Keratinocyte (primary cell): ENCODE data around the gene MOV10L1. TPM values are rescaled to one million over a fixed set of nuclear protein-coding genes. Genes with fewer than 3 reads are reported as not detected.

Source experiments
- DNase-seq: peaks from one replicate; pipeline ENCODE4 v3.0.0-alpha.2; 2011; ENCODE audit warnings: low read depth, missing footprints, low spot score
- FAIRE-seq: peaks from 2 replicates; lab custom pipeline; 2011; peaks lifted over from hg19 to GRCh38; lab: Jason Lieb, UNC
- H2AFZ ChIP-seq: 2 replicates; pipeline ENCODE4 v1.6.0; 2012; ENCODE audit warnings: low read length, control low read depth, inconsistent platforms; ENCODE audit not compliant: control insufficient read depth
- H3K27ac ChIP-seq: 2 replicates; pipeline ENCODE4 v1.5.1; 2011; ENCODE audit warnings: low read length; ENCODE audit not compliant: control insufficient read depth, insufficient read depth
- H3K27me3 ChIP-seq: 3 replicates; pipeline ENCODE4 v1.6.0; 2011; ENCODE audit warnings: low read length; ENCODE audit not compliant: control insufficient read depth, insufficient read depth; ENCODE audit errors: extremely low read depth
- H3K36me3 ChIP-seq, 2 experiments: 2 replicates in 1 of 2; 3 replicates in 1 of 2; pipeline ENCODE4 v1.5.1; 2011; ENCODE audit warnings: low read length in 2 of 2, mild to moderate bottlenecking in 1 of 2; ENCODE audit not compliant: control insufficient read depth in 2 of 2, insufficient read depth in 2 of 2; ENCODE audit errors: extremely low read depth in 1 of 2
- H3K4me1 ChIP-seq: 3 replicates; pipeline ENCODE4 v1.5.1; 2011; ENCODE audit warnings: low read length; ENCODE audit not compliant: control insufficient read depth, insufficient read depth; ENCODE audit errors: extremely low read depth
- H3K4me2 ChIP-seq: 3 replicates; pipeline ENCODE4 v1.6.0; 2011; ENCODE audit warnings: low read depth, low read length; ENCODE audit not compliant: control insufficient read depth, insufficient read depth; ENCODE audit errors: extremely low read depth
- H3K4me3 ChIP-seq, 3 experiments: fragments of 200-600 bp in 1 of 3; sonication (generic) in 1 of 3; 2 replicates in 2 of 3; 3 replicates in 1 of 3; pipeline ENCODE4 v1.5.1; 2011 to 2016; ENCODE audit warnings: low read length in 3 of 3, mild to moderate bottlenecking in 3 of 3, control low read depth in 2 of 3, inconsistent platforms in 1 of 3, low read depth in 1 of 3, mixed read lengths in 1 of 3, mixed run types in 1 of 3, moderate library complexity in 1 of 3; ENCODE audit not compliant: control insufficient read depth in 2 of 3, insufficient read depth in 2 of 3; ENCODE audit errors: extremely low read depth in 1 of 3
- H3K79me2 ChIP-seq: 2 replicates; pipeline ENCODE4 v1.6.0; 2012; ENCODE audit warnings: low read length; ENCODE audit not compliant: control insufficient read depth, insufficient read depth
- H3K9ac ChIP-seq: 3 replicates; pipeline ENCODE4 v1.6.0; 2011; ENCODE audit warnings: low read length; ENCODE audit not compliant: control insufficient read depth, insufficient read depth; ENCODE audit errors: extremely low read depth
- H3K9me1 ChIP-seq: 3 replicates; pipeline ENCODE4 v1.6.0; 2011; ENCODE audit warnings: low read length; ENCODE audit not compliant: control insufficient read depth, insufficient read depth; ENCODE audit errors: extremely low read depth
- H3K9me3 ChIP-seq: 2 replicates; pipeline ENCODE4 v1.5.1; 2012; ENCODE audit warnings: low read depth, low read length; ENCODE audit not compliant: control insufficient read depth
- H4K20me1 ChIP-seq: 3 replicates; pipeline ENCODE4 v1.6.0; 2011; ENCODE audit warnings: low read length; ENCODE audit not compliant: control insufficient read depth, insufficient read depth; ENCODE audit errors: extremely low read depth
- EZH2 ChIP-seq: IDR thresholded peaks from one replicate; pipeline ENCODE4 v1.6.1; 2012; ENCODE audit warnings: inconsistent platforms, mild to moderate bottlenecking, low read length, moderate library complexity
- dilution Hi-C: fragments of 300-500 bp; cut with MboI; formaldehyde crosslinking; loops from one replicate; pipeline ENCODE4 v1.7.0; 2020; ENCODE audit warnings: low sequenced_read_pairs; ENCODE audit not compliant: extremely low pct_ligation_motif_present
- polyA plus RNA-seq, 5 experiments: library from polyadenylated mRNA; depleted of rRNA in 3 of 5; stranded (reverse) in 3 of 5; stranded (forward) in 1 of 5; unstranded in 1 of 5; fragments of >200 nt; gene quantifications; 1 replicate in 1 of 5; 2 replicates in 3 of 5; 3 replicates in 1 of 5; pipeline versions ENCODE4 v1.2.1 to v1.2.3, GENCODE V29; 2011 to 2012; ENCODE audit warnings: missing spikeins in 2 of 5, low read depth in 1 of 5, low replicate concordance in 1 of 5
- TF ChIP-seq, protein P1 (sequence below), 3 experiments: IDR thresholded peaks in 1 of 3; conservative IDR thresholded peaks in 1 of 3; optimal IDR thresholded peaks in 1 of 3; 2 replicates in 2 of 3; 3 replicates in 1 of 3; pipeline versions ENCODE3 to v1.5.1; 2011; ENCODE audit warnings: low read length in 3 of 3, mild to moderate bottlenecking in 3 of 3, moderate library complexity in 2 of 3, control low read depth in 1 of 3, inconsistent platforms in 1 of 3; ENCODE audit not compliant: insufficient read depth in 2 of 3; ENCODE audit errors: extremely low read depth in 1 of 3

Gene MOV10L1
- polyA plus RNA-seq, 1 donor (not counting 4 experiments of a cell fraction or from before 2014, with no cell fraction given): not detected

DNA sequence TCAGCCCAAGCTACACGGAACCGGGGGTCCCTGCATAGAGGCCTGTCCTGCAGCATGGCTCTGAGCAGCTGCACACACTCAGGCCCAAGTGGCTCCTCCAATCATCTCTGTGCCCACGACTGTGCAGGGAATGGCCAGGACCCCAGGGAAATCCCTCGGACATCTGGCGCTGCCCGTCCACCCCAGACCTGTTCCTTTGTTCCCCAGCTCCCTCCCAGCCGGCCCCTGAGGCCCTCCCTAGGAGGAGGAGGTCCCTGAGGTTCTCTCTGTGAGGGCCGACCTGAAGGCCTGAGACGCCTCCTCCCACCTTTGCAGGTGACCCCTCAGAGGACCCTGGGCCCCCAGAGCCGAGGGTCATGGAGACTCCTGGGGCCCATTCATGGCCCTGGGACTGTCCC, 5.7 kb upstream of the MOV10L1 start:
- Histone ChIP-seq H3K27ac (no peak overlapping the region), H3K4me2 (no peak overlapping the region), H3K4me3 (no peak overlapping the region), H3K9me3 (peaks cover 2% of the 10 kb centered on the region), H2AFZ (no peak overlapping the region), H4K20me1 (no peaks in the 10 kb centered on the region), H3K79me2 (no peaks in the 10 kb centered on the region), H3K27me3 (peaks cover 3% of the 10 kb centered on the region), H3K9ac (no peak overlapping the region), H3K36me3 (no peaks in the 10 kb centered on the region), H3K4me1 (peaks cover 17% of the 10 kb centered on the region), H3K9me1 (no peaks in the 10 kb centered on the region)
- dilution Hi-C loops: no loop called here
- no peak for FAIRE-seq
- TF ChIP-seq, protein P1, sequence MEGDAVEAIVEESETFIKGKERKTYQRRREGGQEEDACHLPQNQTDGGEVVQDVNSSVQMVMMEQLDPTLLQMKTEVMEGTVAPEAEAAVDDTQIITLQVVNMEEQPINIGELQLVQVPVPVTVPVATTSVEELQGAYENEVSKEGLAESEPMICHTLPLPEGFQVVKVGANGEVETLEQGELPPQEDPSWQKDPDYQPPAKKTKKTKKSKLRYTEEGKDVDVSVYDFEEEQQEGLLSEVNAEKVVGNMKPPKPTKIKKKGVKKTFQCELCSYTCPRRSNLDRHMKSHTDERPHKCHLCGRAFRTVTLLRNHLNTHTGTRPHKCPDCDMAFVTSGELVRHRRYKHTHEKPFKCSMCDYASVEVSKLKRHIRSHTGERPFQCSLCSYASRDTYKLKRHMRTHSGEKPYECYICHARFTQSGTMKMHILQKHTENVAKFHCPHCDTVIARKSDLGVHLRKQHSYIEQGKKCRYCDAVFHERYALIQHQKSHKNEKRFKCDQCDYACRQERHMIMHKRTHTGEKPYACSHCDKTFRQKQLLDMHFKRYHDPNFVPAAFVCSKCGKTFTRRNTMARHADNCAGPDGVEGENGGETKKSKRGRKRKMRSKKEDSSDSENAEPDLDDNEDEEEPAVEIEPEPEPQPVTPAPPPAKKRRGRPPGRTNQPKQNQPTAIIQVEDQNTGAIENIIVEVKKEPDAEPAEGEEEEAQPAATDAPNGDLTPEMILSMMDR (optimal IDR thresholded peaks at IDR 0.05 in 1 of 3, IDR thresholded peaks at IDR 0.05 in 1 of 3, conservative IDR thresholded peaks at IDR 0.05 in 1 of 3; ENCODE audit: extremely low read depth in 1 of 3, insufficient read depth in 2 of 3, low read length in 3 of 3): no peak
- TF ChIP-seq EZH2: no peak
- no peak for DNase-seq

DNA sequence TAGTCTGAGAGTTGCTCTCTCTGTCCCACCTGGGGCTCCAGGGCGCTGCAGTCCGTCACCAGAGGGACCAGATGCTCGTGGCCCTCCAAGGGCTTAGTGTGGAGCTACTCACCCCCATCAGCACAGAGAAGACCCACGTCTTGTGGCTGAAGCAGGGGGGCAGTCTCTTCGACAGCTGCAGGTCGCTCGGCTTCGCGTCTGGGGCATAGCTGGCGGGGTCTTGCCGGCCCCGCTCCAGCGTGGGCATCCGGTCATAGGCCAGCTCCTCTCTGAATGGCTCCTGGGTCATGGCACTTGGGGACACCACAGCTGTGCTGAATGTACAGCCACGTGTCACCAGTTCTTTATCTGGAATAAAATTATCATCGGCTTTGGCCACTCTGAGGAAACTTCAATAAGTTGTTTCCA, 5.2 kb upstream of the MOV10L1 start:
- Histone ChIP-seq H3K27ac (no peak overlapping the region), H3K36me3 (no peaks in the 10 kb centered on the region), H4K20me1 (no peaks in the 10 kb centered on the region), H3K4me1 (peaks cover 17% of the 10 kb centered on the region), H3K9me1 (no peaks in the 10 kb centered on the region), H3K4me3 (no peak overlapping the region), H3K27me3 (peaks cover 3% of the 10 kb centered on the region), H2AFZ (no peak overlapping the region), H3K4me2 (no peak overlapping the region), H3K9ac (no peak overlapping the region), H3K9me3 (peaks cover 2% of the 10 kb centered on the region), H3K79me2 (no peaks in the 10 kb centered on the region)
- DNase-seq (no peak), FAIRE-seq (no peak)
- no peak for TF ChIP-seq EZH2
- TF ChIP-seq, protein P1 (optimal IDR thresholded peaks at IDR 0.05 in 1 of 3, IDR thresholded peaks at IDR 0.05 in 1 of 3, conservative IDR thresholded peaks at IDR 0.05 in 1 of 3; ENCODE audit: extremely low read depth in 1 of 3, insufficient read depth in 2 of 3, low read length in 3 of 3): no peak
- dilution Hi-C loops: no loop called here
